HAP-1 (cell line): ENCODE results near the gene CEP57L1.
A peak's percentile ranks its signal among the peaks of the same experiment; 100 is the strongest.
"Not testable (repeated sequence)": the region's sequence is repeated elsewhere in the genome, so short reads cannot be mapped to it uniquely, and the experiment has no call there.

Experiments used
- DNase-seq, 2 experiments: peaks; one replicate each; pipeline ENCODE4 v3.0.0-alpha.2; 2016 to 2020; ENCODE audit warnings: low spot score in 2 of 2
- H3K27me3 ChIP-seq: fragments of 250-450 bp; sonication (Bioruptor Pico); 2 replicates; pipeline ENCODE4 v1.5.1; 2020; ENCODE audit warnings: low read depth, mild to moderate bottlenecking, moderate library complexity
- H3K36me3 ChIP-seq: fragments of 250-450 bp; sonication (Bioruptor Pico); replicated peaks from 2 replicates; pipeline ENCODE4 v1.5.1; 2020; ENCODE audit warnings: mild to moderate bottlenecking
- H3K4me1 ChIP-seq: fragments of 250-450 bp; sonication (Bioruptor Pico); 2 replicates; pipeline ENCODE4 v1.5.1; 2020; ENCODE audit warnings: mild to moderate bottlenecking
- H3K4me3 ChIP-seq: fragments of 250-450 bp; sonication (Bioruptor Pico); 2 replicates; pipeline ENCODE4 v1.5.1; 2020; ENCODE audit warnings: mild to moderate bottlenecking, moderate library complexity
- H3K9me3 ChIP-seq: fragments of 250-450 bp; sonication (Bioruptor Pico); 2 replicates; pipeline ENCODE4 v1.5.1; 2020; ENCODE audit warnings: mild to moderate bottlenecking, moderate library complexity
- in situ Hi-C: fragments of 300-500 bp; cut with MboI; formaldehyde crosslinking; loops from 3 replicates; pipeline ENCODE4 v1.14.3; 2020; ENCODE audit warnings: low sequenced_read_pairs, inconsistent platforms, mixed read lengths

Gene CEP57L1

GRCh38 chr6:109081516-109082187 lies 13.7 kb upstream of the CEP57L1 start:
- Histone ChIP-seq H3K27me3 (no peaks in the 10 kb centered on the region), H3K36me3 (no peaks in the 10 kb centered on the region), H3K9me3 (no peaks in the 10 kb centered on the region), H3K4me1 (peaks cover 13% of the 10 kb centered on the region), H3K4me3 (no peak overlapping the region)
- in situ Hi-C loops: no loop called here
- DNase-seq: no peak

GRCh38 chr6:109082188-109082577 lies 13.1 kb upstream of the CEP57L1 start:
- peaks cover 13% of the 10 kb centered on the region for H3K4me1 ChIP-seq
- no peak overlapping the region for H3K4me3 ChIP-seq
- H3K36me3 ChIP-seq: no peaks in the 10 kb centered on the region
- no peaks in the 10 kb centered on the region for H3K27me3 ChIP-seq
- H3K9me3 ChIP-seq: no peaks in the 10 kb centered on the region
- DNase-seq: no peak
- in situ Hi-C loops: no loop called here

GRCh38 chr6:109083657-109084056 lies 11.7 kb upstream of the CEP57L1 start:
- H3K36me3 ChIP-seq: no peaks in the 10 kb centered on the region
- peaks cover 13% of the 10 kb centered on the region for H3K4me1 ChIP-seq
- in situ Hi-C loops: no loop called here
- no peak for DNase-seq
- H3K4me3 ChIP-seq: no peak overlapping the region
- no peaks in the 10 kb centered on the region for H3K9me3 ChIP-seq
- H3K27me3 ChIP-seq: no peaks in the 10 kb centered on the region

- H3K9me3 ChIP-seq, H3K27me3 ChIP-seq, DNase-seq, H3K36me3 ChIP-seq, H3K4me3 ChIP-seq, in situ Hi-C loops: not testable (repeated sequence)
- H3K4me1 ChIP-seq: peaks cover 12% of the 10 kb centered on the region
Measured at GRCh38 chr6:109084146-109084545, 11.2 kb upstream of the CEP57L1 start.

GRCh38 chr6:109087661-109088264 lies 7.5 kb upstream of the CEP57L1 start:
- Histone ChIP-seq H3K36me3 (no peaks in the 10 kb centered on the region), H3K4me1 (peaks cover 13% of the 10 kb centered on the region; the same call in 1 of the 2 replicates), H3K9me3 (no peaks in the 10 kb centered on the region), H3K27me3 (no peaks in the 10 kb centered on the region), H3K4me3 (no peak overlapping the region)
- in situ Hi-C loops: no loop called here
- no peak for DNase-seq

GRCh38 chr6:109088995-109089394 lies 6.3 kb upstream of the CEP57L1 start:
- H3K36me3 ChIP-seq: no peaks in the 10 kb centered on the region
- in situ Hi-C loops: no loop called here
- DNase-seq: no peak
- H3K4me3 ChIP-seq: no peak overlapping the region
- H3K4me1 ChIP-seq: peaks cover 13% of the 10 kb centered on the region; the same call in 1 of the 2 replicates
- H3K27me3 ChIP-seq: no peaks in the 10 kb centered on the region
- H3K9me3 ChIP-seq: no peaks in the 10 kb centered on the region

GRCh38 chr6:109091314-109092024 lies 3.8 kb upstream of the CEP57L1 start:
- Histone ChIP-seq H3K9me3 (no peaks in the 10 kb centered on the region), H3K36me3 (no peaks in the 10 kb centered on the region), H3K27me3 (no peaks in the 10 kb centered on the region), H3K4me3 (no peak overlapping the region), H3K4me1 (peaks cover 13% of the 10 kb centered on the region; the same call in 1 of the 2 replicates)
- no peak for DNase-seq
- in situ Hi-C loops: loop anchor here (10.0 kb wide), 1 partner anchor 293 kb away; the partner anchor contains the start of gene CD164

- Histone ChIP-seq H3K4me3 (no peak overlapping the region), H3K4me1 (peaks cover 13% of the 10 kb centered on the region; the same call in 1 of the 2 replicates), H3K9me3 (no peaks in the 10 kb centered on the region), H3K27me3 (no peaks in the 10 kb centered on the region), H3K36me3 (no peaks in the 10 kb centered on the region)
- no peak for DNase-seq
- in situ Hi-C loops: loop anchor here (10.0 kb wide), 1 partner anchor 293 kb away; the partner anchor contains the start of gene CD164
Measured at GRCh38 chr6:109092074-109092473, 3.2 kb upstream of the CEP57L1 start.

GRCh38 chr6:109093732-109094415 lies 1.4 kb upstream of the CEP57L1 start:
- Histone ChIP-seq H3K9me3 (no peaks in the 10 kb centered on the region), H3K36me3 (no peaks in the 10 kb centered on the region), H3K4me3 (peak overlapping the region; percentile 54), H3K4me1 (peaks cover 13% of the 10 kb centered on the region; the same call in 1 of the 2 replicates), H3K27me3 (no peaks in the 10 kb centered on the region)
- in situ Hi-C loops: loop anchor here (10.0 kb wide), 1 partner anchor 291 kb away; the partner anchor contains the start of gene CD164
- DNase-seq: no peak

- peak; percentile 88 to 96 for DNase-seq
- Histone ChIP-seq H3K27me3 (no peaks in the 10 kb centered on the region), H3K4me1 (peaks cover 13% of the 10 kb centered on the region; the same call in 1 of the 2 replicates), H3K36me3 (no peaks in the 10 kb centered on the region), H3K9me3 (no peaks in the 10 kb centered on the region), H3K4me3 (peak within 1 kb of the TSS; percentile 54)
- in situ Hi-C loops: loop anchor here (10.0 kb wide), 1 partner anchor 290 kb away; the partner anchor contains the start of gene CD164
Measured at GRCh38 chr6:109094416-109095035, 781 bp upstream of the CEP57L1 start, which contains the start of gene SESN1. SESN1 (minus strand) TSS chr6:109094846; CDS start chr6:109094073, 773 bp downstream.

- H3K36me3 ChIP-seq: no peaks in the 10 kb centered on the region
- no peak for DNase-seq
- peaks cover 13% of the 10 kb centered on the region; the same call in 1 of the 2 replicates for H3K4me1 ChIP-seq
- H3K4me3 ChIP-seq: peak overlapping the region; percentile 54
- in situ Hi-C loops: loop anchor here (10.0 kb wide), 1 partner anchor 289 kb away; the partner anchor contains the start of gene CD164
- no peaks in the 10 kb centered on the region for H3K27me3 ChIP-seq
- no peaks in the 10 kb centered on the region for H3K9me3 ChIP-seq
Measured at GRCh38 chr6:109095835-109096084, 453 bp downstream of the CEP57L1 start.

- in situ Hi-C loops: loop anchor here (10.0 kb wide), 1 partner anchor 289 kb away; the partner anchor contains the start of gene CD164
- DNase-seq: no peak
- Histone ChIP-seq H3K9me3 (no peaks in the 10 kb centered on the region), H3K4me3 (peak overlapping the region; percentile 54), H3K4me1 (peaks cover 13% of the 10 kb centered on the region; the same call in 1 of the 2 replicates), H3K27me3 (no peaks in the 10 kb centered on the region), H3K36me3 (no peaks in the 10 kb centered on the region)
Measured at GRCh38 chr6:109096208-109096607, 901 bp downstream of the CEP57L1 start.

- no peak for DNase-seq
- Histone ChIP-seq H3K4me1 (peaks cover 1% of the 10 kb centered on the region; the same call in 1 of the 2 replicates), H3K4me3 (no peak overlapping the region), H3K36me3 (no peaks in the 10 kb centered on the region), H3K27me3 (no peaks in the 10 kb centered on the region), H3K9me3 (no peaks in the 10 kb centered on the region)
- in situ Hi-C loops: loop anchor here (10.0 kb wide), 1 partner anchor 287 kb away; the partner anchor contains the start of gene CD164
Measured at GRCh38 chr6:109097661-109098060, 2.4 kb downstream of the CEP57L1 start.
